Measurements from ENCODE around the gene ANKRD24. TPM values are rescaled to one million over a fixed set of nuclear protein-coding genes. Genes with fewer than 3 reads are reported as not detected.

ANKRD24 gene
- total and polyA plus RNA-seq, 2 donors (not counting 3 experiments of a cell fraction or from before 2014, with no cell fraction given) = 0.07 to 0.27 TPM

DNA sequence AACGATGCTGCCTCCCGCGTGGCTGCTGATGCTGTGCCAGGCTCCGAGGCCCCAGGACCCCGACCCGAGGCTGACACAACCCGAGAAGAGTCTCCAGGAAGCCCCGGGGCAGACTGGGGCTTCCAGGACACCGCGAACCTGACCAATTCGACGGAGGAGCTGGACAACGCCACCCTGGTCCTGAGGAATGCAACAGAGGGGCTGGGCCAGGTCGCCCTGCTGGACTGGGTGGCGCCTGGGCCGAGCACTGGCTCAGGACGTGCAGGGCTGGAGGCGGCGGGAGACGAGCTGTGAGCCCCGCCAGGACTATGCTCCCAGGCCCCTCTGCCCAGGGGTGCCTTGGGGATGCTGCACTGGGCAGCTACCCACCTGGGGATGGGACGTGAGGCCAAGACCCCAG lies 10.8 kb upstream of the ANKRD24 start:
- intact Hi-C loops (cut with micrococcal nuclease) = no loop called here
- ChIA-PET POLR2A (interaction anchor here (0.6 kb wide), 1 partner anchor 1625 kb away, joined by 3 read pairs; no protein-coding TSS in a partner anchor), CTCF (interaction anchor here (0.8 kb wide), 1 partner anchor 31 kb away, joined by 5 read pairs; no protein-coding TSS in a partner anchor)
- Histone ChIP-seq H3K9me3 (replicated peaks; ENCODE audit: control insufficient read depth, insufficient read depth, low read length) (no peaks in the 10 kb centered on the region), H3K9ac (replicated peaks; ENCODE audit: extremely low read depth, insufficient read depth, low read length) (no peak overlapping the region), H3K9me1 (replicated peaks; ENCODE audit: control insufficient read depth, extremely low read depth, insufficient read depth, low read length) (no peaks in the 10 kb centered on the region), H3K27me3 (ENCODE audit: control insufficient read depth in 2 of 2, insufficient read depth in 2 of 2, low read length in 2 of 2) (peaks cover 0 to 2% of the 10 kb centered on the region in 2 experiments), H3K36me3 (ENCODE audit: control insufficient read depth in 2 of 2, extremely low read depth in 1 of 2, insufficient read depth in 2 of 2, low read length in 2 of 2) (no peaks in the 10 kb centered on the region), H3K4me1 (ENCODE audit: control insufficient read depth, extremely low read depth, insufficient read depth, low read length) (no peaks in the 10 kb centered on the region), H3K4me3 (replicated peaks in 1 of 3; ENCODE audit: insufficient read depth in 1 of 3, low read depth in 1 of 3, low read length in 3 of 3) (no peak overlapping the region), H4K20me1 (replicated peaks; ENCODE audit: control insufficient read depth, extremely low read depth, insufficient read depth, low read length) (no peaks in the 10 kb centered on the region), H3K27ac (ENCODE audit: insufficient read depth, low read depth, low read length) (no peak overlapping the region), H2AFZ (ENCODE audit: low read depth, low read length) (no peak overlapping the region), H3K79me2 (ENCODE audit: control insufficient read depth, insufficient read depth, low read length) (no peaks in the 10 kb centered on the region), H3K4me2 (ENCODE audit: insufficient read depth, low read length) (no peak overlapping the region)
- no peak for FAIRE-seq
- TF ChIP-seq GATA2 (IDR thresholded peaks at IDR 0.05; ENCODE audit: insufficient read depth, insufficient read length, low read depth, low read length) (no peak), FOS (IDR thresholded peaks at IDR 0.05; ENCODE audit: borderline replicate concordance, insufficient read depth, low read length) (no peak), MYC (IDR thresholded peaks at IDR 0.05; ENCODE audit: low read depth, low read length) (no peak), POLR2A (IDR thresholded peaks at IDR 0.05; ENCODE audit: low read depth, low read length) (no peak)
- dilution Hi-C loops (cut with MboI; ENCODE audit: extremely low pct_ligation_motif_present, low sequenced_read_pairs) = no loop called here
- no peak for DNase-seq (ENCODE audit: low read depth, low spot score)
- no TSS peak for BruUV-seq (replicated peaks)

DNA sequence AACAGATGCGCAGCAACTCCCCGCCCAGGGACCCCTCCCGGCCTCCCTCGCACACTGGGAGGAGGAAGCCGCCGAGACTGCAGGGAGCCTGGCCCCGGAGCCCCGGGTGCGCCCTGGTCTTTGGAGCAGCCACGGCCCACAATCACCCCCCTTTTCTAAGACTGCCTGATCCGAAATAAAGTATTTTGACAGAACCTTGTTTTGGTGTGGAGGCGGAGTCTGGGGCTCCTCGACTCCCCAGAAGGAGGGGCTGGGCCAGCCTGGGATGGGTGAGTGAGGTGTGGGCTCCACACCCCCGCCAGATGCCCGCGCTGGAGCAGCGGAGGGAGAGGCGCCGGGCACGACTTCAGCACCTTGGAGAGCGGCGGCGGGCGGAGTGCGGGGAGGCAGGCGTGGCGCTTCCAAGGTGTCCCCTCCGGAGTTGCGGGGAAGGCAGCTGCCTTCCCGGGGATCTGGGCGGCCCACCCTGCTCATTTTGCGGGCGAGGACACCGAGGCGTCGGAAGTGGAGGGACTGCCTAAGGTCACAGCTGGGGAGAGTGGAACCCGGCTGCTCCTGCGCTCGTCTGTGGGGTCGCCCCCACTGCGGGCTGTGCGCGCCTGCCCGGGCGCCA lies 9.5 kb upstream of the ANKRD24 start:
- peaks cover 0 to 2% of the 10 kb centered on the region in 2 experiments for H3K27me3 ChIP-seq (ENCODE audit: control insufficient read depth in 2 of 2, insufficient read depth in 2 of 2, low read length in 2 of 2)
- H3K9me1 ChIP-seq (replicated peaks; ENCODE audit: control insufficient read depth, extremely low read depth, insufficient read depth, low read length) = no peaks in the 10 kb centered on the region
- no peak overlapping the region for H2AFZ ChIP-seq (ENCODE audit: low read depth, low read length)
- no peak overlapping the region for H3K9ac ChIP-seq (replicated peaks; ENCODE audit: extremely low read depth, insufficient read depth, low read length)
- FAIRE-seq (no peak), DNase-seq (ENCODE audit: low read depth, low spot score) (no peak)
- no peak overlapping the region for H3K4me3 ChIP-seq (replicated peaks in 1 of 3; ENCODE audit: insufficient read depth in 1 of 3, low read depth in 1 of 3, low read length in 3 of 3)
- H4K20me1 ChIP-seq (replicated peaks; ENCODE audit: control insufficient read depth, extremely low read depth, insufficient read depth, low read length) = no peaks in the 10 kb centered on the region
- dilution Hi-C loops (cut with MboI; ENCODE audit: extremely low pct_ligation_motif_present, low sequenced_read_pairs) (no loop called here), intact Hi-C loops (cut with micrococcal nuclease) (no loop called here)
- no peaks in the 10 kb centered on the region for H3K4me1 ChIP-seq (ENCODE audit: control insufficient read depth, extremely low read depth, insufficient read depth, low read length)
- H3K27ac ChIP-seq (ENCODE audit: insufficient read depth, low read depth, low read length) = no peak overlapping the region
- no peak overlapping the region for H3K4me2 ChIP-seq (ENCODE audit: insufficient read depth, low read length)
- TF ChIP-seq JUN (IDR thresholded peaks at IDR 0.05; ENCODE audit: borderline replicate concordance, insufficient read depth, insufficient read length, low read depth) = no peak
- no peak for TF ChIP-seq MYC (IDR thresholded peaks at IDR 0.05; ENCODE audit: low read depth, low read length)
- no peak for TF ChIP-seq EZH2 (IDR thresholded peaks at IDR 0.05; ENCODE audit: borderline replicate concordance, low read depth, low read length, severe bottlenecking)
- TF ChIP-seq POLR2A (IDR thresholded peaks at IDR 0.05; ENCODE audit: low read depth, low read length) = no peak
- TF ChIP-seq POLR2AphosphoS5 (IDR thresholded peaks at IDR 0.05; ENCODE audit: insufficient read depth, low read depth, low read length) = no peak
- TF ChIP-seq FOS (IDR thresholded peaks at IDR 0.05; ENCODE audit: borderline replicate concordance, insufficient read depth, low read length) = no peak
- TF ChIP-seq, protein P1, sequence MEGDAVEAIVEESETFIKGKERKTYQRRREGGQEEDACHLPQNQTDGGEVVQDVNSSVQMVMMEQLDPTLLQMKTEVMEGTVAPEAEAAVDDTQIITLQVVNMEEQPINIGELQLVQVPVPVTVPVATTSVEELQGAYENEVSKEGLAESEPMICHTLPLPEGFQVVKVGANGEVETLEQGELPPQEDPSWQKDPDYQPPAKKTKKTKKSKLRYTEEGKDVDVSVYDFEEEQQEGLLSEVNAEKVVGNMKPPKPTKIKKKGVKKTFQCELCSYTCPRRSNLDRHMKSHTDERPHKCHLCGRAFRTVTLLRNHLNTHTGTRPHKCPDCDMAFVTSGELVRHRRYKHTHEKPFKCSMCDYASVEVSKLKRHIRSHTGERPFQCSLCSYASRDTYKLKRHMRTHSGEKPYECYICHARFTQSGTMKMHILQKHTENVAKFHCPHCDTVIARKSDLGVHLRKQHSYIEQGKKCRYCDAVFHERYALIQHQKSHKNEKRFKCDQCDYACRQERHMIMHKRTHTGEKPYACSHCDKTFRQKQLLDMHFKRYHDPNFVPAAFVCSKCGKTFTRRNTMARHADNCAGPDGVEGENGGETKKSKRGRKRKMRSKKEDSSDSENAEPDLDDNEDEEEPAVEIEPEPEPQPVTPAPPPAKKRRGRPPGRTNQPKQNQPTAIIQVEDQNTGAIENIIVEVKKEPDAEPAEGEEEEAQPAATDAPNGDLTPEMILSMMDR (IDR thresholded peaks at IDR 0.05; ENCODE audit: extremely low read depth in 1 of 2, insufficient read depth in 1 of 2, low read depth in 1 of 2, low read length in 2 of 2) = no peak
- TF ChIP-seq GATA2 (IDR thresholded peaks at IDR 0.05; ENCODE audit: insufficient read depth, insufficient read length, low read depth, low read length) = no peak
- TF ChIP-seq, protein P2, sequence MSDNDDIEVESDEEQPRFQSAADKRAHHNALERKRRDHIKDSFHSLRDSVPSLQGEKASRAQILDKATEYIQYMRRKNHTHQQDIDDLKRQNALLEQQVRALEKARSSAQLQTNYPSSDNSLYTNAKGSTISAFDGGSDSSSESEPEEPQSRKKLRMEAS (IDR thresholded peaks at IDR 0.05; ENCODE audit: insufficient read depth, insufficient read length) = no peak
- ChIA-PET CTCF (interaction anchor here (1.1 to 1.4 kb wide), 3 partner anchors 13 to 29 kb away, joined by 3 to 4 read pairs (median 3); no protein-coding TSS in a partner anchor), POLR2A (no interaction called here)
- no peaks in the 10 kb centered on the region for H3K36me3 ChIP-seq (ENCODE audit: control insufficient read depth in 2 of 2, extremely low read depth in 1 of 2, insufficient read depth in 2 of 2, low read length in 2 of 2)
- BruUV-seq (replicated peaks) = no TSS peak
- no peaks in the 10 kb centered on the region for H3K79me2 ChIP-seq (ENCODE audit: control insufficient read depth, insufficient read depth, low read length)
- H3K9me3 ChIP-seq (replicated peaks; ENCODE audit: control insufficient read depth, insufficient read depth, low read length) = no peaks in the 10 kb centered on the region
